DMS153 treated with DMSO at 0.1 percent for 48 hours (cell line): ENCODE results near the gene ZEB2.

Experiments used
- DNase-seq: peaks from one replicate; lab custom pipeline; 2025; ENCODE audit not compliant: unreplicated experiment; lab: John Stamatoyannopoulos, UW

Gene ZEB2

DNA sequence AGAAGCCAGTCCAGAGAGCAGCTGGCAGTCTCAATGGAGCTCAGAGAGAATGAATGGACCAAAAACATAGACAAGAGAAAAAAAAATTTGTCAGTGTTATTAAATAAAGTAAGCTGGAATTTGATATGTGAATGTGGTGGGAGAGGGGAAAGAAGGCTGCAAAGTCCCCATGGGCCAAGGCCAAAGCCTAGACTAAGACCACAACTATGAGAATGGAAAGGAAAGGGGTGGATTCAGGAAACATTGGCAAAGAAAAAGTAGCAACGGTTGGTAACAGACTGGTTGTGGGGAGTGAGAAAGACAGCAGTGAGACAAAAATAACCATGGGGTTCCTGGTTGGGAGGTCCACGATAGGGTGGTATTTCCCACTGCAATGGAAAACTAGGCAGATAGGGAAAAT lies 47.0 kb downstream of the ZEB2 start:
- DNase-seq = no peak

DNA sequence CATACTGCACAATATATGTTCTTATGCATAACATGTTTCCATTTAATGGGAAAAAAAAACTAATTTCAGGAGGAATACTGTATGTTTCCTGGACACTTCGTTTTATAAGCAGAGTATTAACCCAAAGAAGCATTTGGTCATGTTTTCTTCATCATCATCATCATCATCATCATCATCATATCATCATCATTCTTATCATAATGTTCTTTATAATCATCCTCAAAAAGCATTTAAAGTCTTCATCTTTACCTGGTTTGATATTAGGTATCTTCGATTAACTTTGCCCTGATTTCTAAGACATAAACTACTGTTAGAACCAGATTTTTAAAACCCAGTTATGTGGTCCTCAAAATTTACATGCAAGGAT lies 47.9 kb downstream of the ZEB2 start:
- DNase-seq = no peak

DNA sequence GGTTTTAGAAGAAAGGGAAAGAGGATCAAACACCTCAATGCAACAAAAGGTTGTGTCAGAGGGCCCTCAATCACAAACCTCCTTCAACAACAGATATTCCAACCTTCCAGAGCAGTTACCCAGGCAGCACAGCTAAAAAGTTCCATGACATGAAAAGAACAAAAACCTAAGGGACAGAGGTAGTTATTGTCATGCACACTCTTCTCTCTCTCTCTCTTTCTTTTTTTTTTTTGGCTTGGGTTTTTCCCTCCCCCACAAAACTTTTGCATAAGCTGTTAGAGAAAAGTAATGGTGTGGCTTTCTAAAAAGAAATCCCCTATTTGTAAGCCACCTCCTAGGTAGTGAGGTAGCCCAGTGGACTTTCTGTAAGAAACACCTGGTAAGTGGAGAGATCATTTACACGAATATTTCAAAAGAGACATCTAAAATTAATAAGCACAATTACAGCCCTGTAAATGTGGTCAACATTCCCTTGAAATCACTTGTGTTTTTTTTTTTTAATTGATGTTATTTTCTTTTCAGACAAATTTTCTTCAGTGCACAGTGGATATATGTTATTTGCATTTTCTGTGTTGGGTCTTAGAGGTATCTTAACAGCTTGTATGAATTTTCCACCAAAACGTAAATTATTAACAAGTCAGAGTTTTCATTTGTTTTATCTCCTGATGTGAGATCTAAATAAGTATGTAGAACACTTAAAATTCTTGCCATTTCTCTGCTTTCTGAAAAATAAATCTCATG lies 48.4 kb downstream of the ZEB2 start:
- no peak for DNase-seq

DNA sequence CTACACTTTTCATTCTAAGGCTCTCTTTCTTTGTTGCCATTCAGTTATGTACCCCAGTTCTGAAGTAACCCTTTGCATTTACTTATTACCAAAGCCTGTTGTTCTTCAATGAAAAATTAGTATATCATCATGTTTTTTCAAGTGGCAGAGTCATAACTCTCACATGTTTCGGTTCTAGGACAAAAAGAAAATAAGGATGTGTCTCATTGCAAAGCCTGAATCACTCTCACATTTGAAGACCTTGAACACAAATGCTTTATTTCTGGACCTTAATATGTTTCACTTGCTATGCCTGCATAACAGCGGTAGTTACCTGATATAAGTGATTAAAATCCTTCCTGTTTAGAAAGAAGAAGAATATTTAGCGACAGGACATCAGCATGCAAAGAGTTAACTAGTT lies 49.1 kb downstream of the ZEB2 start:
- DNase-seq = no peak

DNA sequence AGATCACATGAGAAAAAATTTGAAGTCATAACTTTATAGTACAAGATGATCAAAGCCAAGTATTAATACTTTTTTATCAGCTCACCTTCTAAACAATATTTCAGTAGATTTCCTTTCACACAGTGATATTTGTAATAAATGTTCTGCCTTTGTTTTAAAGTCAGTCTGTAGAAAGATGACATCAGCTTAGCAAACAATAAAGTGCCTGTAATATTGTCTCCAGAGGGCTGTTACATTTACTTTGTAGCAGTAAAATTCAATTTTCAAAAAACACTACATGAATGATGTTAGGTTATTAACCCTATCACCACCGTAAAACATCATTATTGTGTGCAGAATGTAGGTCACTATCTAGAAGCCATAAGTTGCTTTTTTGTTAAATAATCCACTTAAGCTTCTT lies 49.6 kb downstream of the ZEB2 start:
- no peak for DNase-seq

DNA sequence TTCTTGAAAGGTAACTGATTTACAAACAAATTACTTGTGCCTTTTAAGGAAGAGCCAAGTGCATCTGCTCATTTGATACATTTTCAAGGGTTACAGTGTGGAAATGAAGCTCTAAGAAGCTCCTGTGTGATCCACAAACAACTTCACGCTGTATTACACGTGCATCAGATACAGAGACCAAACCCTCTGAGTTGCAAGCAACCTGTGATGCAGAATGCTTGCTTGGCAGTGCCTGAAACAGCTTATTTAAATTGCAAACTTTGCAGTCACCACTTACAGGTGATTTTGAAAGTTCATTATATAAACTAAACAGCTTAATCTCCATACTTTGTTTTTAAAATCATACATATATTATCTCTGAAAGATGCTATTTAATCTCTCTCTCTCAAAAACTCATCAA lies 50.1 kb downstream of the ZEB2 start:
- no peak for DNase-seq

DNA sequence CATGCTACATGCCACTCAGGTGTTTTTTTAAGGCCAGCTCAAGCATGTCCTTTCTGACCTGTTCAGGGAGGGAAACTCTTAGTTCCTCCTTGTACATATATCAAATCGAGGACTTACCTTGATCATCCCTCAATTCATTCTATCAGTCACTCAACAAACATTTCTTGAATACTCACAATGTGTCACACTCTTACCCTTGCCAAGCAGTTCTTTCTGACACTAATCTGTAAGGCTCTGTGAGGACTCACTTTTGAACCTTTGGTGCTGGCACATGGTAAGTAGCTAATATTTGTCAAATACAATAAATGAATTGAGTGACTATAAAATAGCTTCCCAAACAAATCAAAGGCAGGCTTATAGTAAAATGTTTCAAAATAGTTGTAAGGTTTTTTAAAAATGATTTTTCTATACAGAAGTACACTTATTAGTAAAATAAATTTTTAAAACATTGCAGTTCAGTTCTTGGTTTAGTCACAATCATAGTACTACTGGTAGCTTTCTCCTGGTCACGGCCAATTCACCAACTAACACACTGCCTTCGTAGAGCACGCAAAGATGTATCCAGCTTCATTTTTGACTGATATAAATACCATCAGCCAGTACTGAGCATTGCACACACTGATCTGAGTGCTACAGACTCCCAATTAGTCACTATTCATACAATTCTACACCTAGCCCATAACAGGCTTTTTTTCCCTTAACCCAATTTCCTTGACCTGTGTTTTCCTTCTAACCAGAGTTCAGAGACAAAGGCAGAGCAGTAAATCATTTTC lies 50.9 kb downstream of the ZEB2 start:
- no peak for DNase-seq

DNA sequence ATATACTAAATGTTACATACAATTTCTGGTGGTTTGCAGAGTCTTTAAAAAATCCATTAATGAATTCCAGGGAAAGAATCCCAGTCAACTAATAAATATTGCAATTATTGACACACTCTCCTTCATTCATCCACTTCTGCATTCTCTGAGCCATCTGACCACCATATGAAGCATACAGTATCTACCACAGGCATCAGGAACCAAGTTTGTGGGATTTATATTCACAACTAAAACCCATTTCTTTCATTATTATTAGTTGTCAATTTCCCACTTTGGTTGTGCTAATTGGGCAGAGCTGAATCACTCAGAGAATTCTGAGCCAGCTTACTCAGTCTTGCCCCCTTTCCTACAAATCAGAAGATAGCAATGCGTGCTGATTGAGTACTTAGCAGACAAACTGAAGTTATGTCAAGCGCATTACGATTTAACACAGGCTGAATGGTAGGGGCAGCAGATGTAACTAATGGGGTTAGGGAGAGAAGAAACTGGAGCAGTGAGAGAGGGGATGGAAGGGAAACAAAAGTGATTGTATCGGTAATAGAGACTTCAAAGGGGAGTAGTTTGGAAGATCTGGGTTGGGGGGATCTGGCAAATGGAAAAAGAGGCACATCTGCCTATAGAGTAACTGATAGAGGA lies 52.3 kb downstream of the ZEB2 start:
- no peak for DNase-seq

DNA sequence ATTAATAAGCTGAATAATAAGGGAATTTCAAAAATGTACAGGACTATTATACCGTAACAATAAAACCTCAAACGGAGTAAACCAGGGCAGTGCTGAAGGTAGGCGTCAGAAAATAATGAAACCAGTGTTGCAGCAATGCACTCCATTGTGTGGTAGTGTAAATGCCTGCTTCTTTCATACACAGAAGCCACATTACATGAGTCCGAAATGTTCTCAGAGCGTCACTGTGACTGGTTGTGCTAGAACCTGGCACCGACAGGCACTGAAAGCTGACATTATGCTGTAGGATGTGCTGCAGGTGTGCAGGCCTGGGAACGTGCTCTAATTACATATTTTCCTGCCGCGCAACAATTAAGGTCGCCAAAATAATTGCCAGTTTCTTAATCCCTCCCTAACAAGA lies 53.3 kb downstream of the ZEB2 start:
- DNase-seq = no peak

DNA sequence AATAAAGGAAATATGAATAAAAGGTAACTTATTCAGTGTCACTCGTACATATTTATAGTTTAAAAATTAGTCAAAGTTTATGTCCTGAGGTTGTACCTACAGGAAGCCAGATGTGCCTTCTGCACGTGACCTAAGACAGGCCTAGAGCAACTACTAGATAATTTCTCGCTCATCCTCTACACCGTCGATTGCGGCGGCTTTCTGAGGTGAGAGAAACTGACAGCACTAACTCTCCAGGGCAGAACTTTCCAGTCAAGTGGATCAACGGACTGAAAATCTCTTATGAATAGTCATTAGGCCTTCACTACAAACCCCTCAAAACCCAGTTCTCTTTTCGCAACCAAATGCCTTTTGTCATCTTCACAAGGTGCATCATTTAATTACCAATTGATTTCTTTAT lies 54.2 kb downstream of the ZEB2 start:
- no peak for DNase-seq

DNA sequence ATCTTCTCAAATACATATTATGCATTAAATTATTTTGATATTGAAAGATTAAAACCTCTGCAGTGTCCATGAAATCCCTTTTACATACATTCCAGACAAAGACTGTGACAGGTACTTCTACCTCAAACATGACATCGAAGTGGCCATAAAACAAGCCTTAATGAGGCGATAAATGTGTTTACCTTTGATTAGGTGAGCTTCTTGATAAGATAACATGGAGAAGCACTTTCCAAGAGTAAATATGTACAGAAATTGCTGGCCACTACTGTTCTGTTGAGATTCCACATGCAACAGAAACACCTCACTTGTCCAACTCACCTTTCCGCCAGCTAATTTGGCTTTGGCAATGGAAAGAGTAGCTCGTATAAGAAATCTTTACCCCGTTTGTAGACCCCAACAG lies 55.2 kb downstream of the ZEB2 start:
- peak; percentile 62 for DNase-seq

DNA sequence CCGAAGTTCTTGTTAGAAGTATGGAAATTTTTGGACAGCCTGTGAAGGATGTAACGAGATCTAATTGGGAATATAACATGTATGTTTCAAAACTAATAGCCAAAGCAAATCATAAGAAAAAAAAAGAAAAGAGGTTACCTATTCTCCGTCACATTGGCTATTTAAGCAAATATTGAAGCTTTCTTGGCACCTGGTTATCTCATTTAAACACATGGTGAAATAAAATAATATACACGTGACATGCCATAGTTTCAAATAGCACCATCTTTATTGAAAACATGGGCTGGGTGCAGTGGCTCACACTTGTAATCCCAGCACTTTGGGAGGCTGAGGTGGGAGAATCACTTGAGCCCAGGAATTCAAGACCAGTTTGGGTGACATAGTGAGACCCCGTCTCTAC lies 56.7 kb downstream of the ZEB2 start:
- DNase-seq = no peak

DNA sequence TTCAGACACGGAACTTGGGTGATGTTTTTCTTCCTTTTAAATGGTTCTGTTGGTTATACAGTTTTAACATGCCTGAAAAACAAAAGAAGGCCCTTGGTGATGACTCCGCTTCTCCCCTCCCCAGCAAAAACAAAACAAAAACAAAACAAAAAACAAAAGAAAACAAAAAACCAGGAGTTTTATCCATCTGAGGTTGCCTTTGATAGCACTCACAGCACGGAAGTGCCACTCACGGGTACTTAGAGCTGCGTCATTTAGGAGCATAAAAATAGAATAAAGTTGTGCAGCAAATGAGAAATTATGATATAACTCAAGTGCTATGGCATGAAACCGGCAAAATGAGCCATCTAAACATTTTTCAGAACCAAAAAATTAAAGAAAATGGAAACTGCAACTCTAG lies 57.7 kb downstream of the ZEB2 start:
- no peak for DNase-seq

DNA sequence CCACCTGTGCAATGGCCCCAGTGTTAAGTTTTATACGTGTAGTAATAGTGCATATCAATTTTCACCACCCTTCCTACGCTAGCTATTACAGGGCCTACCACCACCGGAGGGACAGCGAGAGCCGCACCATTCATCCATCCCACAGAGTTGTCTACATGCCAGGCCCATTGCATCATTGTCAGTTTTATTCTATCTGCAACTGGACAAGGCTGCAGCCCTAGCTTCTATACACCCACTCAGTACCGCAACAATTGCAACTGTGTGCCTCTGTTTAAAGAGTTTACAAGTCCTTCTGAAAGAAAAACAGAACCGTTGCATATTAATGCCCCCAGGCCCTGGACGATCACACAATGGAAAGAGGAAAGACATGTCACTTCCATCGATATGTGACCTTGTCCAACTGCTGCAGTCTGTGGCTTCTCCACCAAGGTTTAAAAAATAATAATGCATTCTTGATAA lies 58.6 kb downstream of the ZEB2 start:
- DNase-seq = no peak

DNA sequence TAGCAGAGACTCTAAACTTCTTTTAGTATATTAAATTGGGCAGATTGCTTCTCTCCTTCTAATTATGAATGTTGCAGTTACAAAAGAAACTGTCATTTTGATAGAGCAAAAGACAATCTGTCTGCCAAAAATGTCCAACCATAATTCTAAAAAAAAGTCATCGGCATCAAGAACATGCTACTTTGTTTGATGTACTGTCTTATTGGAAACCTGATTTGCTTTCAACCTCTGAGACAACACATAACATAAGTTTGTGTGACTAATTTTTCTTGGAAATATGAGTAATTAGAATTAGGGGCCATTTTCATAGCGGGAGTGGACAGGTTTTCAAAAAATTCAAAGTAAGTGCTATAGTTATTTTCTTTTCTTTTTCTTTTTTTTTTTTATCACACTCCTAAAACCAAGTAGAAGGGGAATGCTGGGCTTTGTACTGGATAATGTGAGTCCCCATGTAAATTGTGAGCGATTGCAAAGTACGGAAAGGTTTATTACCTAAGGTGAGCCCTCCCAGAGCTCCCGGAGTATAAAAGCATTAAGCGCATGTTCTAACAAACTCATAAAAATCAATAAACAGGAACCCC lies 59.1 kb downstream of the ZEB2 start:
- no peak for DNase-seq

DNA sequence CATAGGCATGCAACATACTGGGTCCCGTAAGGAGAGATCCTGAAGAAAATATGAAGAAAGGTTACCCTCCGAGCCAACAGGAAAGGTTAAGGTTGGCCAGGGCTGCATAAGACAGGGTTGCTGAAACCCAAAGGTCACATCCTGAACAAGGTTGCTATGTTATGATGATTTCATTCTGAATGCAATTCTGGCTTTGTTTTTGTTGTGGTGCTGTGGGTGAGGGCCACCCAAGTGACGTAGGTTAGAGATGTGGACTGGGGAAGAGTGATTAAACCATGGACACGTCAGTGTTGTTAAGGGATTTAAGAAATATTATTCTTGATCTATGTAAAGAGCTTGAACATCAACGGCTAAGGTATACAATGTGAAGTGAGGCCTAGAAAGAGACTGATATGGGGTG lies 60.0 kb downstream of the ZEB2 start:
- no peak for DNase-seq

DNA sequence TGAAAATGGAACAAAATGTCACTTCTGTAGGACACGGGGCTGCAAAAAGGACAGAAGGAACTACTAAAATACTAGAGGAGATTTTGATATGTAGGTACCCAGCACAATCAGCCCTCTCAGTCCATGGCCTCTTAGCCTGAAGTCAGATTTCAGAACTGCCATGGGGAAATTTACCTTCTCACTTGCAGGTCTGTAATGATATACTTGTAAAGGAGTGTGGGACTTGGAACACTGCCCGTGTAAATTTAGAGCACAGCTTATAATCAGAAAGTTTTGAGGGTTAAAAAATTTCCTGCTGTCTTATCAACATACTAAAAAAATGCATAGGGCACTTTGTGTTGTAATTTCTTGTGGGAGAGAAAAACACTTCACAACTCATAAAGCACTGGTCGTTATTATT lies 60.6 kb downstream of the ZEB2 start:
- DNase-seq = no peak

DNA sequence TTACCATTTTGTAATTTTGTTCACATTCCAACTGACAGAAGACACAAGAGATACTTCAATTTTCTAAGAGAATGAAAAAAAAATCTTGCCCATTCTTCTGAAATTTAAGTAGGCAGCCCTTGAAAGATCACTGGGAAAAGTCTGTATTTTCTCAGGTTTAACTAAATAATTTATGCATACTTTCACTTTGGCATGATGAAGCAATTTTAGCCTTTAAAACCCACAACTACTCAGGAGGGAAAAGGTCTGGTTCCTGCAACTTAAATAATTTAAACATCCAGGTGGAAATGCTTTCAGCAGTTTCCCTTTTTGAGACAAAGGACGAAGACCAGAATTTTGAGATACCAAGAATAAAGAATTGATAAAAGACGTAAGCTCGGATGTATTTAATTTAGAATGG lies 61.4 kb downstream of the ZEB2 start:
- DNase-seq = no peak

DNA sequence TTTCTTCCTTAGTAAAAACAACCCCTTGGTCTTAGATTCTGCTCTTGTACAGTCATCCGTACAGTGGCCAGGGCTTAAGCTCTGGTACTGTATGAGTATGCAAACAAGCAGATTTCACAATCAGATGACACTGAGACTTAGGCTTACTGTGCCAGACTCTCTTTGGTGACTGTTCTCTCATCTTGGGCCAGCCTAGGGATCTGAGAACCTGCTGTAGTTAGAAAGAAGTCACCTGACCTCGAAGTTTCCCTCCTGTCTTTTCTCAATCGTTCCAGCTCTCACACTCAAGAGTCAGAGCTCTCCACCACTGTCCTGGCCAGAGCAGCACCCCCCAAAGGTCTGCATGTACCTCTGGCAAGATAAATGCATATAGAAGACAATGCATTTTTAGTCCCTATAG lies 63.2 kb downstream of the ZEB2 start:
- no peak for DNase-seq

DNA sequence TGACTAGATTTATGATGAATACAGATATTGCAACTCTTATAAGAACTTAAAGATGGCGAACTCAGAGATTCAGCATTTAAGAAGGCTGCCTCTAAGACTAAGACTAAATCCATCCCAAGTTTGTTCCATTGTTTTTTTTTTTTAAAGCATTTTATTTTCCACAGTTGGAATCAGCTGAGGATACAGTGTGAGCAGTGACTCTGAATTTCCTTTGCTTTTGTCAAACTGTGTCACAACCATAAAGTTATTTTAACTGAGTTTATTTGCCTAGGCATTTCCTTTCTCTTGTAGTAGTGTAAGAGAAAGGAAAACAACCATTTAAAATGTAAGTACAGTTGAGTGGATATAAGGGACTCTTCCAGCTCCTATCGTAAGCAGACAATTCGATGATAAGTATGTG lies 63.9 kb downstream of the ZEB2 start:
- no peak for DNase-seq

DNA sequence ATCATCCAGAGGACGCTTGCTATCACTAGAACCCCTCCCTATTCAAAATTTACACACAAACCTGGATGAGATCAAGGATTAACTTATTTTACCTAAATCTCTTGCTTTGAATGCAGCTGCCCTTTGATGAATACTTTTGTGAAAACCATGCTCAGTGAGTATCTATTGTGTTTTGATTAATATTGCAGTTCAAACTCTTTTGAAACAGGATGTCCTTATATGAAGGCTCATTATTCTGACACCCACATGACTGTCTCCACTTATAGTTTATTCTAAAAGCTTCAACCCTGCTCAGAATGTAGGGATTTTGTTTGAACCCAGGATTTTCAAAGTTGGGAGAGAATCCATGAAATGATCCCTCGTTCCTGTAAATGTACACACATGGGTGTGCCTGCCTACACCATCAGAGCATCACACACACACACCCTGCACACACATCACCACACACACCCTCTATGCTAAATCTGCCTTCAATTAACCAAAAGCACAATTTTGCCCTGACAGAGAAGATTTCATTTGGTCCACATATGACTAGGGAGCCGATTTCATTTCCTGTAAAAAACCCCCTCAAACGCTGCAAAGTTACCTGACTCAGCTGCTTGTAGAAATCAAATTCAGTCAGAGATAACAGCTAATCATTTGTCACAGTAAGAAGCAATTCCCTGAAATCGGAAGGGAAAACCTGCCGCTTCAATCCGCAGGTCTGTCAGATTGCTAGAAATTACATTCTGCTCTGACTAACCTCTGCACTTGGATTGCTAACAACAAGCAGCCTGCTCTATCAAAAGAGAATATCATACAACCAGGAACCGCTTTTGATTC lies 65.2 kb downstream of the ZEB2 start:
- no peak for DNase-seq
